ENCODE measurements around the gene SH3RF1.

The SH3RF1 gene

GRCh38 chr4:169251291-169252235 lies 19.2 kb downstream of the SH3RF1 start:
- FAIRE-seq: no peak
- DNase-seq (ENCODE audit: insufficient read length, low spot score): no peak
- no peak for TF ChIP-seq CTCF (IDR thresholded peaks at IDR 0.05; ENCODE audit: insufficient read depth, missing control alignments)

GRCh38 chr4:169250796-169251195 lies 20.0 kb downstream of the SH3RF1 start:
- TF ChIP-seq CTCF (IDR thresholded peaks at IDR 0.05; ENCODE audit: insufficient read depth, missing control alignments): no peak
- no peak for FAIRE-seq
- DNase-seq (ENCODE audit: insufficient read length, low spot score): no peak

- FAIRE-seq (no peak), DNase-seq (ENCODE audit: insufficient read length, low spot score) (no peak)
- no peak for TF ChIP-seq CTCF (IDR thresholded peaks at IDR 0.05; ENCODE audit: insufficient read depth, missing control alignments)
These were observed 20.8 kb downstream of the SH3RF1 start for GRCh38 chr4:169249999-169250398.

GRCh38 chr4:169249214-169249973 lies 21.4 kb downstream of the SH3RF1 start:
- FAIRE-seq: no peak
- no peak for TF ChIP-seq CTCF (IDR thresholded peaks at IDR 0.05; ENCODE audit: insufficient read depth, missing control alignments)
- no peak for DNase-seq (ENCODE audit: insufficient read length, low spot score)

GRCh38 chr4:169248645-169249044 lies 22.1 kb downstream of the SH3RF1 start:
- no peak for TF ChIP-seq CTCF (IDR thresholded peaks at IDR 0.05; ENCODE audit: insufficient read depth, missing control alignments)
- DNase-seq (ENCODE audit: insufficient read length, low spot score) (no peak), FAIRE-seq (no peak)

GRCh38 chr4:169246957-169247396 lies 23.8 kb downstream of the SH3RF1 start:
- FAIRE-seq (no peak), DNase-seq (ENCODE audit: insufficient read length, low spot score) (no peak)
- TF ChIP-seq CTCF (IDR thresholded peaks at IDR 0.05; ENCODE audit: insufficient read depth, missing control alignments): no peak
